Myocyte (in vitro differentiated cells): ENCODE data around the gene CATSPERD. TPM values are rescaled to one million over a fixed set of nuclear protein-coding genes. Genes with fewer than 3 reads are reported as not detected.
"Not testable (repeated sequence)": the region's sequence is repeated elsewhere in the genome, so short reads cannot be mapped to it uniquely, and the experiment has no call there.

ENCODE experiments used
- DNase-seq: peaks from one replicate; pipeline ENCODE4 v3.0.0-alpha.2; 2012; ENCODE audit warnings: low read depth
- total RNA-seq: library from RNA; depleted of rRNA; stranded (reverse); fragments of >200 nt; gene quantifications from 2 replicates; pipeline ENCODE4 v1.2.3, GENCODE V29; 2014

The CATSPERD gene
- total RNA-seq, 1 donor from 2014 or later, result not detected

DNA sequence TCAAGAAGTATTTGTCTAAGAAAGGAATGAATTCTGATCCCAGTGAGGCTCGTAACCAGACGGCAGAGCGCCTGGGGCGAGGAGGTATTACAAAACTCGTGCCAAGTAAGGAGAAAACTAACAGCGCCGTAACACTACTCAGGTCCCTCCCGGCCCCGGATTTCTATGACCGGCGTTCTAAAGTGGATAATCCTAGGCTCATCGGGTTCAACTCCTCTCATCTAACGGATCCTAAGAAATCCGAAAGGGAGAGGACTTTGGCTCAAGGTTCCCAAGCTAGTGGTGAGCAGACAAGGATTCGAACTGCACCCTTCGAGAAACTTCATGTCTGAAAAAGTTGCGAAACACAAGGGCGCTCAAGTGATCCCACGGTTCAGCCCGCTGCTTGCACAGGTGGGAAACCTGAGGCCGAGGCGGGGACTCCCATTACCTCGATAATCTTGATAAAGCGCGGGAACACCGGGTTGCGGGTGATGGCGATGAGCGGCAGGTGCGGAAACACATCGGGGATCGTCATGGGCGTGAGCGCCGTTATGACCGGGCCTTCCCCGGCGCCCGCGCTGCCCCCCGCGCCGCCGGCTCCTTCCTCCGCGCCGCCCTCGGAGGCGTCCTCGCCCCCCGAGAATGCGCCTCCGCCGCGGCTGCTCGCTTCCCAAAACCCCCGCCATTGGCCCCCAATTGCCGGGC, 1.0 kb upstream of the CATSPERD start:
- DNase-seq, result no peak

GRCh38 chr19:5727453-5728050, 7.1 kb downstream of the CATSPERD start:
- no peak for DNase-seq

DNA sequence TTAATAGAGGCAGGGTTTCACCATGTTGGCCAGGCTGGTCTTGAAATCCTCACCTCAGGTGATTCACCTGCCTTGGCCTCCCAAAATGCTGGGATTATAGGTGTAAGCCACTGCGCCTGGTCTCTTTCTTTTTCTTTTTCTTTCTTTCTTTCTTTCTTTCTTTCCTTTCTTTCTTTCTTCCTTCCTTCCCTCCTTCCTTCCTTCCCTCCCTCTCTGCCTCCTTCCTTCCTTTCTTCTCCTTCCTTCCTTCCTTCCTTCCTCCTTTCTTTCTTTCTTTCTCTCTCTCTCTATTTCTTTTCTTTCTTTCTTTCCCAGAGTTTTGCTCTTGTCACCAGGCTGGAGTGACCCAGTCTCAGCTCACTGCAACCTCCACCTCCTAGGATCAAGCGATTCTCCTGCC, 12.7 kb downstream of the CATSPERD start:
- DNase-seq, result not testable (repeated sequence)

GRCh38 chr19:5738423-5738822, 18.0 kb downstream of the CATSPERD start:
- DNase-seq, result no peak

DNA sequence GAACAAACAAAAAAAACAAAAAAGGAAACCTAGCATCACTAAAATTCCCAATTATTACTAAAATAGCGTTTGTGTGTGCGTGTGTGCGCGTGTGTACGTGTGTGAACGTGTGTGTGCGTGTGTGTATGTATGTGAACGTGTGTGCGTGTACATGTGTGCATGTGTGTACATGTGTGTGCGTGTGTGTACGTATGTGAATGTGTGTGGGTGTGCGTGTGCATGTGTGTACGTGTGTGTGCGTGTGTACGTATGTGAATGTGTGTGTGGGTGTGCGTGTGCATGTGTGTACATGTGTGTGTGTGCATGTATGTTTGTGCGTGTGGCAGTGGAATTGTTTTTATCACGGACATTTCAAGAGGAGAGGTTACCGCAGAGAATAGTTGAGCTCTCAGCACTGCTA, 21.6 kb downstream of the CATSPERD start:
- DNase-seq, result no peak

- peak; percentile 9 for DNase-seq
These were observed 23.2 kb downstream of the CATSPERD start for GRCh38 chr19:5743630-5744029.

DNA sequence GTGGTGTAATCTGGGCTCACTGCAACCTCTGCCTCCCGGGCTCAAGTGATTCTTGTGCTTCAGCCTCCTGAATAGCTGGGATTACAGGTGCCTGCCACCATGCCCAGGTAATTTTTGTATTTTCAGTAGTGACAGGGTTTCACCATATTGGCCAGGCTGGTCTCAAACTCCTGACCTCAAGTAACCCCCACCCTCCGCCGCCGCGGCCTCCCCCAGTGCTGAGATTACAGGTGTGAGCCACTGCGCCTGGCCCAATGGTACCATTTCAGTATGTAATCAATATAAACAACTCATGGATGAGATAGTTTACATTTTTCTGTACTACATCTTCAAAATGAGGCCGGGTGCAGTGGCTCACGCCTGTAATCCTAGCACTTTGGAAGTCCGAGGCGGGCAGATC, 24.6 kb downstream of the CATSPERD start:
- DNase-seq, result not testable (repeated sequence)

DNA sequence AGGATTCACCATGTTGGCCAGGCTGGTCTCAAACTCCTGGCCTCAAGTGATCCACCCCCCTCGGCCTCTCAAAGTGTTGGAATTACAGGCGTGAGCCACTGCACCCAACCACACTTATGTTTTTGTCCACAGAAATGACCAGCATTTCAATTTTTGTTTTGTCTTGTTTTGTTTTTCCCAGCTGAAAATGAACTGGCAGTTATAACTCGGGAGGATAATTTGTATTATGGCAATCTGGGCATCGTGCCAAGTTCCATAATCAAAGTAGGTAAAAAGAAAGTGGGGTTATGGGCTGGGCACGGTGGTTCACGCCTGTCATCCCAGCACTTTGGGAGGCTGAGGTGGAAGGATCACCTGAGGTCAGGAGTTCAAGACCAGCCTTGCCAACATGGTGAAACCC, 28.5 kb downstream of the CATSPERD start:
- DNase-seq, result not testable (repeated sequence)

DNA sequence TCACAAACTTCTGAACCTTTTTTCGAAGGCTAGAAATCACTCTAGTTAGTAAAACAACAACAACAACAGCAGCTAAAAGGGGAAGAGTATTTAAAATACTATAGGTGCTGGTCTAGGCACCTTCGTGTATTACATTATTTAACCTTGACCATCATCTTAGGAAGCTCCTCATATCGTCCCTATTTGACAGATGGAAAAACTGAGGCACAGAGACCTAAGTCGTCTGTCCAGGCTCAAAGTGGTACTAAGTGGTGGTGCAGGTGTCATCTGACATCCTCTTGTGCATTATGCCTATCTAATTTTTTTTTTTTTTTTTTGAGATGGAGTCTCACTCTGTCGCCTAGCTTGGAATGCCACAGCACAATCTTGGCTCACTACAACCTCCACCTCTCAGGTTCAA, 29.1 kb downstream of the CATSPERD start:
- DNase-seq, result no peak

- DNase-seq, result no peak
These were observed 31.3 kb downstream of the CATSPERD start for GRCh38 chr19:5751709-5752108.

- no peak for DNase-seq
These were observed 33.3 kb downstream of the CATSPERD start for GRCh38 chr19:5753743-5754142.

DNA sequence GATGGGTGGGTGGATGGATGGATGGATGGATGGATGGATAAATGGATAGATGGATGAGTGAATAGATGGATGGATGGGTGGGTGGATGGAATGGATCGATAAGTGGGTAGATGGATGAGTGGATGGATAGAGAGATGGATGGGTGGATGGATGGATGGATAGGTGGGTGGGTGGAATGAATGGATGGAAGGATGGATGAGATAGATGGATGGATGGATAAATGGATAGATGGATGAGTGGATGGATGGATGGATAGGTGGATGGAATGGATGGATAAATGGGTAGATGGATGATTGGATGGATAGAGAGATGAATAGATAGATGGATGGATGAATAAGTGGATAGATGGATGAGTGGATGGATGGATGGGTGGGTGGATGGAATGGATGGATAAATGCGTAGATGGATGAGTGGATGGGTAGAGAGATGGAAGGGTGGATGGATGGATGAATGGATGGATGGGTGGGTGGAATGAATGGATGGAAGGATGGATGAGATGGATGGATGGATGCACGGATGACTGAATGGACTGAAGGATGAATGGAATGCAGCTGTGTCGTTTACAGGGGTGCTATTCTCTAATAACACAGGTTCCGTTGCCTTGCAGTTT, 42.3 kb downstream of the CATSPERD start:
- DNase-seq, result no peak

GRCh38 chr19:5765220-5765619, 44.8 kb downstream of the CATSPERD start:
- no peak for DNase-seq

GRCh38 chr19:5767949-5768348, 47.5 kb downstream of the CATSPERD start:
- DNase-seq, result no peak

GRCh38 chr19:5772416-5772815, 52.0 kb downstream of the CATSPERD start:
- DNase-seq, result no peak

GRCh38 chr19:5773276-5773675, 52.8 kb downstream of the CATSPERD start:
- DNase-seq, result no peak

DNA sequence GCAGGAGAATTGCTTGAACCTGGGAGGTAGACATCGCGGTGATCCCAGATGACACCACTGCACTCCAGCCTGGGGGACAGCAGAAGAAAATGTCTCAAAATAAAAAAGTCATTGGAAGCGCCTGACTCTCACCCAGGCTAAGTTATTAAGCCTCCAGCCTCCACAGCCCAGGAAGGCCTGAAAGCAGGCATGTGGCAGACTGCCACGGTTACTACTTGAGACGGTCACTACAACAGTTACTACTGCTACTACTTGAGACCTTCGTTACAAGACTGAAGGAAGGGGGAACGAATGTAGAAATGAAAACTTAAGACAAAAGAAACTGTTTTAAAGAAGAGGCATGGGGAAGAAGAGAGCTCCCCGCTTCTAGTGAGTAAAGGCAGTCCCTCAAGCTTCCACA, 54.5 kb downstream of the CATSPERD start:
- DNase-seq, result no peak

DNA sequence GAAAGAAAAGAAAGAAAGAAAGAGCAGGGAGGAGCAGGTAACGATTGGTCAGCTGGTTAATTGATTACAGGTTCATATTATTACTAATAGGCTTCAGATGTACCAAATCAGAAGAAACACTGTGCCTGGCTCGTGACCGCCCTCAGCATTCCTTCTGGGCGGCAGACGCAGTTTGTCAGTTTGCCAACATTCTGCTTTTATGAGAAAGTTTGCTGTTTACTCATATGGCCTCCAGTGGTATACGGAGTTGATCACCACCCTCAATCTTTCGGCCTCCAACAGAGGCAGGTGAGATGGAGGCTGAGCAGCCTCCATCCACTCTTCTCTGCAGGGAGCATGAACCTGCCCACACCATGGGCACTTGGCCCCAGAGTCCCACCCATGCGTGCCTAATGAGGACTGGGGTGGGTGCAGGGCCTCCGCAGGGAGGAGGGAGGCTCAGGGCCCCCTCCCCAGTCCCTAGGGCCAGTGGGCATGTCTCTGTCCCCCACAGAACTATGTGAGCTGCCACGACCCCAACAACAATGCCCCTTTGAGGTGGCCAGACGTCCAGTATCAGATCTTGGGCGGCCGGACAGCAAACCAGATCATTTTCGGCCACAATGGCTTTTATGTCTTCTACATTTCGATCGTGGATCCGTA, 55.4 kb downstream of the CATSPERD start:
- no peak for DNase-seq

- DNase-seq, result no peak
These were observed 58.0 kb downstream of the CATSPERD start for GRCh38 chr19:5778402-5778801.

- not testable (repeated sequence) for DNase-seq
These were observed 60.5 kb downstream of the CATSPERD start for GRCh38 chr19:5780916-5781315.

DNA sequence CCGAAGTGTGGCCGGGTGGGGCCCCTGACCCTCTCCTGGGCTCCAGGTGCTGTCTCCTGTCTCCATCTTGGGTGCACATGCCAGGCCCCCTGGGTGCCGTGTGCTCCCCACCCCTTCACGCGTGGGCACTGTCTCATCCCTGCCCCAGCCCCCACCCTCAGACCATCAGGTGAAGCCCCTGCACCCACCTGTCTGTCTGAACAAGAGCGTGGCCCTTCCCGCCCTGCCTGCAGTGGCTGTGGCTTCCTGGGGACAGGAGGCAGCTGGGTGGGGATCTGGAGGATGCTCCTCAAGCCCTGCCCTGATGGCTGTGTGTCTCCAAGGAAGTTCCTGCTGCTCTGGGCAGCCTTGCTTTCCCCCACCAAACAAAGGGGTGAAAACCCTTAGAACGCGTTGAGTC, 61.9 kb downstream of the CATSPERD start:
- no peak for DNase-seq
